ENCODE measurements around the gene PTN.

Gene PTN

DNA sequence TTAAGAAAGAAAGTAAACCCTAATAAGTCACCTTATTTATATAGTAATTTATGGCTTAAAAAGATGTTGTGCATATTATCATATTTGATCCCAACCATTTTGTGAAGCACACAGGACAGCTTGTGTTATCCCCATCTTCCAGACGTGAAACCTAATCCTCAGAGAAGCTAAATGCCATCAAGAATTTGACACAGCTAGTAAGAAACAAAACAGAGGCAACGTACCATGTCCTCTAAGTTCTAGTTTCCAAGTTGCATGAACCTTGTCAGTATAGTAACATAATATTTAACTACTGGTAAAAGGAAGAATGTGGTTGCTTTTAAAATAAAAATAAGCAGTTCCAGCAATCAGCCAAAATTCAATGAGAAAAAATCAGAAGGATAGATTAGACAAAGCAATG, 41.5 kb downstream of the PTN start:
- Histone ChIP-seq H3K27me3 (ENCODE audit: control insufficient read depth in 5 of 5, insufficient read depth in 4 of 5, low read length in 5 of 5) (no peaks in the 10 kb centered on the region), H3K4me3 (ENCODE audit: low read depth in 1 of 5, low read length in 5 of 5) (no peak overlapping the region), H3K36me3 (ENCODE audit: control insufficient read depth in 5 of 5, insufficient read depth in 5 of 5, low read length in 5 of 5) (no peaks in the 10 kb centered on the region), H3K9me3 (ENCODE audit: control insufficient read depth in 5 of 5, low read length in 5 of 5) (no peaks in the 10 kb centered on the region), H3K27ac (ENCODE audit: low read depth, low read length) (no peak overlapping the region), H3K4me1 (ENCODE audit: control insufficient read depth in 5 of 5, insufficient read depth in 5 of 5, low read length in 5 of 5) (peaks cover 0 to 7% (median 0%) of the 10 kb centered on the region in 5 donors), H3K9ac (ENCODE audit: low read length in 5 of 5) (no peak overlapping the region)

DNA sequence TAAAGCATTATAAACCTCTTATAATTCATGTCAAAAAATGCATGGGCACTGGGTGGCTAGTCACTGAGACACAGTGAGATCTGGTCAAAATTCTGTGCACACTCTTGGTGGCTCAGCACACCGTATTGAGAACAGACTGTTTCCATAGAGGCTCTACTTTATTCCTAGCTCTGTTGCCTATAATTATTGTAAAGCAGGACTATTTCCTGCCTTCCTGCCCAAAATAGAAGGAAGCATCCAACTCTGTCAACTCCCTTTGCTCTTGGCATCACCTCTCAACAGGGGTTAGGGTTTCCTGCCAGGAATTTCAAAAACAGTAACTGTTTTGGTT, 45.1 kb downstream of the PTN start:
- Histone ChIP-seq H3K9me3 (ENCODE audit: control insufficient read depth in 5 of 5, low read length in 5 of 5) (no peaks in the 10 kb centered on the region), H3K4me1 (ENCODE audit: control insufficient read depth in 5 of 5, insufficient read depth in 5 of 5, low read length in 5 of 5) (no peaks in the 10 kb centered on the region), H3K4me3 (ENCODE audit: low read depth in 1 of 5, low read length in 5 of 5) (no peak overlapping the region), H3K27ac (ENCODE audit: low read depth, low read length) (no peak overlapping the region), H3K9ac (ENCODE audit: low read length in 5 of 5) (no peak overlapping the region), H3K36me3 (ENCODE audit: control insufficient read depth in 5 of 5, insufficient read depth in 5 of 5, low read length in 5 of 5) (no peaks in the 10 kb centered on the region), H3K27me3 (ENCODE audit: control insufficient read depth in 5 of 5, insufficient read depth in 4 of 5, low read length in 5 of 5) (no peaks in the 10 kb centered on the region)

DNA sequence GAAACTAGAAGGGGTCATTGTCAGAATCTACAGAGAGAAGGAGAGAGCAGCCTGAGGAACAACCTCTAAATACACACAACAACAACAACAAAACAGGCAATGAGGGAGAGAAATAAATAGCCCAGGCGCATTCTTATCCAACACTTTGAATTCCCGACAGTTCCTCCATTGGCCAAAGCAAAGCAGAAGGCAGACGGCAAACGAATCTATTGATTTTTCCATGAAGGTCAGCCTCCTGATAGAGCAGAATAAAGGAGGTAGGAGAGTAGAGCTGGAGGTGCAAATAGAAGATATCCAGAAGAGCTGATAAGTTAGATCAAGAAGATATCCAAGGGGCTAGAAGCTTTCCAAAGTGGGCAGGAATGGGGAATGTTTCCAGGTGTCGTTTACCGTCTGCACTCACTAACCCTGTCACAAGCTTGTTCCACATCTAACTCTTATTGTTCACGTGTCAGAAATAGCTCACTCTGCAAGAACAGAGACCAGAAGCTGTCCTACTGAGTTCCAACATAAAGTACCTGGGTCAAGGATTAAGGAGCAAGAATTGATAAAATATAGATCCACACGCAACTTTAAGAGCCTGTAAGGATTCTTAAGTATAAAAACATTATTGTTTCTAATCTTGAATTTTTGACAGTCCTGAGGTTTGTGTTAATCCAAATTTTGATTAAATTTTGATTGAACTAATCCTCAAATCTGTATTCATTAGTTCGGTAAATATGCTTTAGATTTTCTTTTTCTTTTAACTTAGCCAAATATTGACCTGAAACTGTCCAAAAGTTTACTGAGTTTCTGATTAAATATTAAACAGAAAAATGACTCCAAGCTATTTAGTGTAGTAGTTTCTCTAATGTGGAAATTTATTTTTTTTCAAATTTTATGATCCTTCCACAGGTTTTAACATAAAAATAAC, 45.7 kb downstream of the PTN start:
- Histone ChIP-seq H3K36me3 (ENCODE audit: control insufficient read depth in 5 of 5, insufficient read depth in 5 of 5, low read length in 5 of 5) (no peaks in the 10 kb centered on the region), H3K27ac (ENCODE audit: low read depth, low read length) (no peak overlapping the region), H3K4me3 (ENCODE audit: low read depth in 1 of 5, low read length in 5 of 5) (no peak overlapping the region), H3K4me1 (ENCODE audit: control insufficient read depth in 5 of 5, insufficient read depth in 5 of 5, low read length in 5 of 5) (no peaks in the 10 kb centered on the region), H3K9ac (ENCODE audit: low read length in 5 of 5) (no peak overlapping the region), H3K9me3 (ENCODE audit: control insufficient read depth in 5 of 5, low read length in 5 of 5) (no peaks in the 10 kb centered on the region), H3K27me3 (ENCODE audit: control insufficient read depth in 5 of 5, insufficient read depth in 4 of 5, low read length in 5 of 5) (no peaks in the 10 kb centered on the region)

DNA sequence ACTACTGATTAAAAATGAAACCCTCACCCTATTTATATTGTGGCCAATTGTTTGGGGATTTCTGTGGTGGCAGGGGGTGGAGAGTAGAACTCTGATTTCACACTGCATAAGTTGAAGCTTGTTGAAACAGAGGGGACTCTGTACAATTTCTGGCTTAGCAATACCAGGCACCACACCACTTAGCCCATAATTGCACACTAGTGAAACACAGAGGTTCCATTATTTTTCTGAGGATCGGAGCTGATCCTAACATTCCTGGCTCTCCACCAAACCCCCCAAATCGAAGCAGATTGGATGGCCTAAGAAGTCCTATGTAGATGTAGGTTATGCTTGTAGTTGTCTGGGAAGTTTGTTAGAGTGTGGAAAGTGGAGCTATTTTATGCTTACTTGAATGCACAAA, 47.0 kb downstream of the PTN start:
- no peak overlapping the region for H3K27ac ChIP-seq (ENCODE audit: low read depth, low read length)
- H3K9me3 ChIP-seq (ENCODE audit: control insufficient read depth in 5 of 5, low read length in 5 of 5): no peaks in the 10 kb centered on the region

DNA sequence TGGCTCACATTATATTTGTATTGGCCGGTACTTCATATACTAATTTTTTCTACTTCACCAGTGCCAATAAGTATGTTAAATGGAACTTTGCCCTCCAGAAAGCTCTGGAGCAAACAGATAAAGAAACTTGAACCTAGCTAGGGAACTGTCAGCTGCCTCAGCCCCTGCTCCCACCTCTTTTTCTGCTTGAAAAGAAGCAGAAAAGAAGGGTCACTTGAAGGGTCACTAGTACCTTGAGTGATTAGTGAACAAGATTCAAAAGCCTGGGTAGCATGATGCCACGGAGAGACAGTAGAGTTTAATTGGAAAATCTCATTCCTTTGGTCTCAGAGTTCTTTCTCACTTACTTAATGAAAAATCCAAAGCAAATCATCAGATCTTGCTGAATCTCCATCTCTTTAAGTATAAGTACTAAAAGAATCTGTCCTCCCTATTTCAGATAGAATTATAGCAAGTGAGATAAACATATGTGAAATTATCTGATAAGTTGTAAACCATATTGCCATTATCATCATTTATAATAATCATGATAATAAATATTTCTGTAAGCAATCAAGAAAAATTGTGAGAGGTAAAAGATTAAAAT, 47.7 kb downstream of the PTN start:
- H3K36me3 ChIP-seq (ENCODE audit: control insufficient read depth in 5 of 5, insufficient read depth in 5 of 5, low read length in 5 of 5): no peaks in the 10 kb centered on the region
- H3K27ac ChIP-seq (ENCODE audit: low read depth, low read length): no peak overlapping the region
- H3K27me3 ChIP-seq (ENCODE audit: control insufficient read depth in 5 of 5, insufficient read depth in 4 of 5, low read length in 5 of 5): no peaks in the 10 kb centered on the region
- no peak overlapping the region for H3K9ac ChIP-seq (ENCODE audit: low read length in 5 of 5)
- no peaks in the 10 kb centered on the region for H3K9me3 ChIP-seq (ENCODE audit: control insufficient read depth in 5 of 5, low read length in 5 of 5)
- no peak overlapping the region for H3K4me3 ChIP-seq (ENCODE audit: low read depth in 1 of 5, low read length in 5 of 5)
- no peaks in the 10 kb centered on the region for H3K4me1 ChIP-seq (ENCODE audit: control insufficient read depth in 5 of 5, insufficient read depth in 5 of 5, low read length in 5 of 5)

More for the DNA sequence above, 47.0 kb downstream of the PTN start:
- Histone ChIP-seq H3K4me1 (ENCODE audit: control insufficient read depth in 5 of 5, insufficient read depth in 5 of 5, low read length in 5 of 5) (no peaks in the 10 kb centered on the region), H3K4me3 (ENCODE audit: low read depth in 1 of 5, low read length in 5 of 5) (no peak overlapping the region), H3K36me3 (ENCODE audit: control insufficient read depth in 5 of 5, insufficient read depth in 5 of 5, low read length in 5 of 5) (no peaks in the 10 kb centered on the region), H3K27me3 (ENCODE audit: control insufficient read depth in 5 of 5, insufficient read depth in 4 of 5, low read length in 5 of 5) (no peaks in the 10 kb centered on the region), H3K9ac (ENCODE audit: low read length in 5 of 5) (no peak overlapping the region)

DNA sequence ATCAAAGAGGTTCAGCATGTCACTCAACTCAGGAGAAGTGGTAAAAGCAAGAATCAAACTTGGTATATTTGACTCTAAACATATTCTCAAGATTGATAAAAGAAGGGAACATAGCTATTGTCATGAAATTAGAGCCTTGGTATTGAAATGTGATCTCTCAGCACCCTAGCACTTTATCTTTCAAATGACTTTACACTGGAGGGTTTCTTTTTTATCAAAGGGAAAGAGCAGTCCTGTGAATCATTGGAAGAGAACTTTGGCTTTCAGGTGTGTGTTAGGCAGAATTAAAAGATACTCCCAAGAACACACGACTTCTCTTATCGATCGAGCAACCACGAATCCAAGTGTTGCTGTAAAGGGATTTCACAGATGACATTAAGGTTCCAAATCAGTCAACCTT, 54.4 kb downstream of the PTN start:
- Histone ChIP-seq H3K4me3 (ENCODE audit: low read depth in 1 of 5, low read length in 5 of 5) (no peak overlapping the region), H3K27me3 (ENCODE audit: control insufficient read depth in 5 of 5, insufficient read depth in 4 of 5, low read length in 5 of 5) (no peaks in the 10 kb centered on the region), H3K36me3 (ENCODE audit: control insufficient read depth in 5 of 5, insufficient read depth in 5 of 5, low read length in 5 of 5) (no peaks in the 10 kb centered on the region), H3K4me1 (ENCODE audit: control insufficient read depth in 5 of 5, insufficient read depth in 5 of 5, low read length in 5 of 5) (no peaks in the 10 kb centered on the region), H3K9me3 (ENCODE audit: control insufficient read depth in 5 of 5, low read length in 5 of 5) (no peaks in the 10 kb centered on the region), H3K27ac (ENCODE audit: low read depth, low read length) (no peak overlapping the region), H3K9ac (ENCODE audit: low read length in 5 of 5) (no peak overlapping the region)

DNA sequence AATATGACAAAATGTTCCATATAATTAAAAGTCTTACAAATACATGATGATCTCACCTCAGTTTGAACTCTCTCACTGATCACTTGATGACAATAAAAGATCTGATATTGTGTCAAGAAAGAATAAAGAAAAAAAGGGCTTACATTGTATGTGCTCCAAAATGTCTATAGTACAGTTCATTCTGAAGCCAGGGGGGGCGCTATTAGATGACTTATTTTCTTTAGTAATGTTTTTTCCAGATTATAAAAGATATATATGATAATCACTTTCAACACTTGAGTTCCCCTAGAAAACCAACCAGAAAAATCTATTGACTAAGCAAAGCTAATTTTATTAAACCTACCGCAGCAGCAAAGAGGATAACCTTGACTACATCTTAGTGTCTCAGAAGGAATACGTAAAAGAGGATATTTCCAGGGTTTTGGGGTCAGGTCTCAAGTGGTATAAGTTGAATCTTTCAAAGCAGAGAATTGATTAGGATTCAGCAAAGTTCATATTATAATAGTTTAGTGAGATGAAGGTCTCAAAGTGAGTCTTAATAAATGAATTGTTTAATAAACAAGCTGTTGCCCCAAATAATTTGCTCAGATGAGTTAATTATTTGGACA, 55.8 kb downstream of the PTN start:
- Histone ChIP-seq H3K9ac (ENCODE audit: low read length in 5 of 5) (no peak overlapping the region), H3K27me3 (ENCODE audit: control insufficient read depth in 5 of 5, insufficient read depth in 4 of 5, low read length in 5 of 5) (no peaks in the 10 kb centered on the region), H3K9me3 (ENCODE audit: control insufficient read depth in 5 of 5, low read length in 5 of 5) (no peaks in the 10 kb centered on the region), H3K4me3 (ENCODE audit: low read depth in 1 of 5, low read length in 5 of 5) (no peak overlapping the region), H3K27ac (ENCODE audit: low read depth, low read length) (no peak overlapping the region), H3K4me1 (ENCODE audit: control insufficient read depth in 5 of 5, insufficient read depth in 5 of 5, low read length in 5 of 5) (no peaks in the 10 kb centered on the region), H3K36me3 (ENCODE audit: control insufficient read depth in 5 of 5, insufficient read depth in 5 of 5, low read length in 5 of 5) (no peaks in the 10 kb centered on the region)

DNA sequence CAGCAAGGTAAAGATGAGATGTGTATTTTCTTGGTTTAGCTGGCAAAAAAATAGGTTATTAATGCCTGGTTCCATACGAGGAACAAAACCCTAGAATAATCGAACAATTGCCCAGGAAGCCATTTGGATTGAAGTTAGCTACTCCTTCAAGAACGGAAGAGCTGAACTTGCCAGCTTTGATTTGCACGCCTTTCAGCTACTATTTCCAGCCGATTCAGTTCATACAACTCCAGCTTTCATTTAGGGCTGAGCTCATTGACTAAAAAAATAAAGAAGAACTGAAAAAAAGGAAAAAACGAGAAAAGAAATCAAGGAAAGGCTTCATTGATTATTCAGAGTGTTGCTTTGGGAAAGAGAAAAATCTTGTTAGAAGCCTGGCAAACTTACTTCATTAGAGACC, 60.4 kb downstream of the PTN start:
- H3K9ac ChIP-seq (ENCODE audit: low read length in 5 of 5): no peak overlapping the region
- no peaks in the 10 kb centered on the region for H3K4me1 ChIP-seq (ENCODE audit: control insufficient read depth in 5 of 5, insufficient read depth in 5 of 5, low read length in 5 of 5)
- H3K4me3 ChIP-seq (ENCODE audit: low read depth in 1 of 5, low read length in 5 of 5): no peak overlapping the region
- H3K27ac ChIP-seq (ENCODE audit: low read depth, low read length): no peak overlapping the region
- H3K36me3 ChIP-seq (ENCODE audit: control insufficient read depth in 5 of 5, insufficient read depth in 5 of 5, low read length in 5 of 5): no peaks in the 10 kb centered on the region
- H3K27me3 ChIP-seq (ENCODE audit: control insufficient read depth in 5 of 5, insufficient read depth in 4 of 5, low read length in 5 of 5): no peaks in the 10 kb centered on the region
- no peaks in the 10 kb centered on the region for H3K9me3 ChIP-seq (ENCODE audit: control insufficient read depth in 5 of 5, low read length in 5 of 5)

DNA sequence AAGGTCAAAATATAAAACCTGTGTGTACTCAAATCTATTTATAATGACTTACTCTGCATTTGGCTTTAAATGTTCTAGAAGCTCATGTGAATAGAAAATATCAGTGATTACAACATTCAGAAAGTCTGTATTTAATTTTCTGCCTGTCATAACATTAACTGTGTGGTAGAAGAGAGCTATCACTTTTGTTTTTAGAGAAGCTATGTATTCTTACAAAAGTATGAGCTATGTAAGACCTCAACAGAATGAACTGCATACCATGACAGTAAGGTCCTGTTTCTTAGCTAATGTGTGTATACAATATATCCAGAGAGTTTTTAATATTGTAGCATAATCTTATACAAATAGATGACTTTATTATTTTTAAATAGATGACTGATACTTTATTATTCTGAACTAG, 61.5 kb downstream of the PTN start:
- Histone ChIP-seq H3K9me3 (ENCODE audit: control insufficient read depth in 5 of 5, low read length in 5 of 5) (no peaks in the 10 kb centered on the region), H3K4me3 (ENCODE audit: low read depth in 1 of 5, low read length in 5 of 5) (no peak overlapping the region), H3K27me3 (ENCODE audit: control insufficient read depth in 5 of 5, insufficient read depth in 4 of 5, low read length in 5 of 5) (no peaks in the 10 kb centered on the region), H3K4me1 (ENCODE audit: control insufficient read depth in 5 of 5, insufficient read depth in 5 of 5, low read length in 5 of 5) (no peaks in the 10 kb centered on the region), H3K9ac (ENCODE audit: low read length in 5 of 5) (no peak overlapping the region), H3K27ac (ENCODE audit: low read depth, low read length) (no peak overlapping the region), H3K36me3 (ENCODE audit: control insufficient read depth in 5 of 5, insufficient read depth in 5 of 5, low read length in 5 of 5) (no peaks in the 10 kb centered on the region)

DNA sequence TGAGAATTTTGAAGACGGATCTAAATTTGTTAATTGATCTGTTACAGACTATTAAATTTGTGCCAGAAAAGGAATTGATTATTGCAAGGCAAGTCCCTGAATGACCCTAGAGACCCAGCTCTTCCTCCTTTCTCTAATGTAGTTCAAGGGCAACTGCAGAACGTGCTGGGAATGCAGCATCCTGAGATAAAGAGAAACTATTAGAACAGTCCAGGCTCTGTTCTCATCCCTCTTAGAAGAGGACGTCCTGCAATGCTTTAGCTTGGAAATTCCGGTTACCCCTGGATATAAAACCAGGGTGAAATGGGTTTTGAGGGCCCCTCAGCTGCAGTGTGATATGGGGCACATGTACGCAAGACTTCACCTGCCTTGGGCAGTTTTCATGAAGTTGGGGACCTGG, 67.3 kb downstream of the PTN start:
- no peaks in the 10 kb centered on the region for H3K27me3 ChIP-seq (ENCODE audit: control insufficient read depth in 5 of 5, insufficient read depth in 4 of 5, low read length in 5 of 5)
- H3K9me3 ChIP-seq (ENCODE audit: control insufficient read depth in 5 of 5, low read length in 5 of 5): no peaks in the 10 kb centered on the region
- H3K4me1 ChIP-seq (ENCODE audit: control insufficient read depth in 5 of 5, insufficient read depth in 5 of 5, low read length in 5 of 5): no peaks in the 10 kb centered on the region
- H3K36me3 ChIP-seq (ENCODE audit: control insufficient read depth in 5 of 5, insufficient read depth in 5 of 5, low read length in 5 of 5): no peaks in the 10 kb centered on the region
- H3K27ac ChIP-seq (ENCODE audit: low read depth, low read length): no peak overlapping the region
- no peak overlapping the region for H3K4me3 ChIP-seq (ENCODE audit: low read depth in 1 of 5, low read length in 5 of 5)
- H3K9ac ChIP-seq (ENCODE audit: low read length in 5 of 5): no peak overlapping the region

All from subcutaneous abdominal adipose tissue (tissue), 5 donors.